Liver (tissue), 9 donors: ENCODE results near the gene HNMT. TPM values are rescaled to one million over a fixed set of nuclear protein-coding genes. Genes with fewer than 3 reads are reported as not detected.

ENCODE experiments used
- DNase-seq: peaks from one replicate; pipeline ENCODE4 v3.0.0-alpha.2; 2017; ENCODE audit warnings: low spot score
- H3K27ac ChIP-seq, 2 donors: one replicate each; pipeline ENCODE4 v1.7.0; 2013; ENCODE audit warnings: inconsistent platforms in 2 of 2, low read length in 2 of 2, control low read depth in 1 of 2, low read depth in 1 of 2, mild to moderate bottlenecking in 1 of 2
- H3K27me3 ChIP-seq, 4 donors: one replicate each; pipeline versions ENCODE4 v1.6.1 to v1.7.0; 2013; ENCODE audit warnings: low read length in 3 of 4, inconsistent platforms in 1 of 4, mild to moderate bottlenecking in 1 of 4, moderate library complexity in 1 of 4; ENCODE audit not compliant: control insufficient read depth in 4 of 4, insufficient read depth in 4 of 4
- H3K36me3 ChIP-seq, 4 donors: one replicate each; pipeline versions ENCODE4 v1.6.1 to v1.7.0; 2013; ENCODE audit warnings: low read length in 3 of 4, mild to moderate bottlenecking in 3 of 4, low read depth in 1 of 4, moderate library complexity in 1 of 4; ENCODE audit not compliant: control insufficient read depth in 4 of 4, insufficient read depth in 3 of 4
- H3K4me1 ChIP-seq, 4 donors: one replicate each; pipeline versions ENCODE4 v1.6.1 to v1.7.0; 2013; ENCODE audit warnings: low read length in 3 of 4, mild to moderate bottlenecking in 3 of 4, moderate library complexity in 1 of 4; ENCODE audit not compliant: control insufficient read depth in 4 of 4, insufficient read depth in 4 of 4
- H3K4me3 ChIP-seq, 3 donors: one replicate each; pipeline versions ENCODE4 v1.6.1 to v1.7.0; 2013; ENCODE audit warnings: low read length in 3 of 3, control low read depth in 1 of 3, low read depth in 1 of 3, mild to moderate bottlenecking in 1 of 3
- H3K9ac ChIP-seq, 2 donors: one replicate each; pipeline ENCODE4 v1.7.0; 2013; ENCODE audit warnings: low read length in 2 of 2, mild to moderate bottlenecking in 2 of 2, moderate library complexity in 2 of 2, control low read depth in 1 of 2, low read depth in 1 of 2
- H3K9me3 ChIP-seq, 4 donors: one replicate each; pipeline versions ENCODE4 v1.6.1 to v1.7.0; 2013; ENCODE audit warnings: low read length in 3 of 4; ENCODE audit not compliant: control insufficient read depth in 4 of 4
- EGR1 ChIP-seq, 2 donors: IDR thresholded peaks; 2 replicates each; pipeline ENCODE4 v1.6.1; 2016 to 2018; ENCODE audit warnings: antibody characterized with exemption in 2 of 2, low read depth in 2 of 2
- FOXA1 ChIP-seq: IDR thresholded peaks from 2 replicates; pipeline ENCODE4 v1.6.1; 2016; ENCODE audit warnings: antibody characterized with exemption
- FOXA2 ChIP-seq: IDR thresholded peaks from 2 replicates; pipeline ENCODE4 v1.6.1; 2016; ENCODE audit warnings: antibody characterized with exemption
- GABPA ChIP-seq, 2 donors: IDR thresholded peaks in 1 of 2; conservative IDR thresholded peaks in 1 of 2; 2 replicates each; pipeline ENCODE4 v1.6.1; 2016; ENCODE audit warnings: antibody characterized with exemption in 2 of 2, mild to moderate bottlenecking in 1 of 2, moderate library complexity in 1 of 2
- HNF4A ChIP-seq, 2 donors: conservative IDR thresholded peaks; 2 replicates each; pipeline ENCODE4 v1.6.1; 2016; ENCODE audit warnings: antibody characterized with exemption in 2 of 2, mild to moderate bottlenecking in 2 of 2
- HNF4G ChIP-seq: IDR thresholded peaks from 2 replicates; pipeline ENCODE4 v1.6.1; 2016; ENCODE audit warnings: antibody characterized with exemption
- JUND ChIP-seq, 2 donors: IDR thresholded peaks; 2 replicates each; pipeline ENCODE4 v1.6.1; 2016; ENCODE audit warnings: antibody characterized with exemption in 2 of 2
- NR2F2 ChIP-seq: IDR thresholded peaks from 2 replicates; pipeline ENCODE4 v1.6.1; 2016; ENCODE audit warnings: antibody characterized with exemption
- RAD21 ChIP-seq, 2 donors: IDR thresholded peaks; 2 replicates each; pipeline ENCODE4 v1.6.1; 2016; ENCODE audit warnings: antibody characterized with exemption in 2 of 2, mild to moderate bottlenecking in 2 of 2
- RXRA ChIP-seq, 2 donors: IDR thresholded peaks; 2 replicates each; pipeline ENCODE4 v1.6.1; 2017 to 2018; ENCODE audit warnings: antibody characterized with exemption in 2 of 2, mild to moderate bottlenecking in 1 of 2
- SP1 ChIP-seq: IDR thresholded peaks from 2 replicates; pipeline ENCODE4 v1.6.1; 2018; ENCODE audit warnings: antibody characterized with exemption, mild to moderate bottlenecking
- TAF1 ChIP-seq: conservative IDR thresholded peaks from 2 replicates; pipeline ENCODE4 v1.6.1; 2016; ENCODE audit warnings: antibody characterized with exemption, mild to moderate bottlenecking
- YY1 ChIP-seq: IDR thresholded peaks from 2 replicates; pipeline ENCODE4 v1.6.1; 2016; ENCODE audit warnings: antibody characterized with exemption, mild to moderate bottlenecking
- WGBS: extraction: QIAGEN DNeasy Blood & Tissue Kit; methylation state at CpG from one replicate; pipeline ENCODE4 v1.1.7; 2013; 5-methylcytosine and 5-hydroxymethylcytosine counted together
- polyA plus RNA-seq, 2 donors: library from polyadenylated mRNA; stranded (reverse) in 1 of 2; unstranded in 1 of 2; fragments of 200-250 nt in 1 of 2; fragments of >200 nt in 1 of 2; fragmentation: Nextera tagmentation in 1 of 2; extraction: Ambion mirVana in 1 of 2; gene quantifications; one replicate each; pipeline versions ENCODE4 v1.2.1 to v1.2.3, GENCODE V29; 2013 to 2015
- total RNA-seq, 2 donors: library from RNA; depleted of rRNA; stranded (reverse); fragments of >200 nt; gene quantifications; one replicate each; pipeline ENCODE4 v1.2.3, GENCODE V29; 2014
- TF ChIP-seq, protein P1 (sequence below): IDR thresholded peaks from 2 replicates; pipeline ENCODE4 v1.6.1; 2016; ENCODE audit warnings: antibody characterized with exemption
- TF ChIP-seq, protein P2 (sequence below): IDR thresholded peaks from 2 replicates; pipeline ENCODE4 v1.6.1; 2016; ENCODE audit warnings: antibody characterized with exemption
- TF ChIP-seq, protein P3 (sequence below): fragments of 150-350 bp; IDR thresholded peaks from 2 replicates; pipeline ENCODE4 v1.5.1; 2017; ENCODE audit warnings: improper control_type of control experiment, low read depth, low read length; ENCODE audit not compliant: missing input control
- TF ChIP-seq, protein P4 (sequence below): IDR thresholded peaks from 2 replicates; pipeline ENCODE4 v1.6.1; 2016; ENCODE audit warnings: antibody characterized with exemption, mild to moderate bottlenecking
- TF ChIP-seq, protein P5 (sequence below): IDR thresholded peaks from 2 replicates; pipeline ENCODE4 v1.6.1; 2016; ENCODE audit warnings: antibody characterized with exemption
- donor health status: healthy.
- donor health status: healthy.
- donor health status: healthy.
- donor health status: healthy.
- donor health status: healthy.

The HNMT gene
- total and polyA plus RNA-seq, 4 donors = 44.4 to 103 (median 78.5) TPM

DNA sequence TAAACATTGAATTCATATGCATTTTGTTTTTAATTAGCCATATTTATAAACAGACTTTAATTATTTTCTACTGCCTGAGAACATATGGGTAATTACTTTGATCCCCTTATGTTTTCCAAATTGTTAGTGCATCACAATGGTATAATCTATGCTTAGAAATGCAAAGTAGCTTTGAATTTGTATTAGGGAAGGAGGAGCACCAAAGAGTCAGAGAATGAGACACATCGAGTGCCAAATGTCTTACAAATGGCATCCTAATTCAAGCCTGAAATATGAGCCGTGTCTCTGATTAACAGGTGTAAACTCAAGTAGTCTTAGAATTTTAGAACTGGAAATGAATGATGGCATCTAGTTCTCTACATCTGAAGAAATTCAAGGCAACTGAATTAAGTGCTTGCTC, 8.7 kb upstream of the HNMT start:
- Histone ChIP-seq H3K4me1 (peaks cover 0 to 5% (median 0%) of the 10 kb centered on the region in 4 donors), H3K27me3 (no peaks in the 10 kb centered on the region), H3K9ac (no peak overlapping the region), H3K4me3 (no peak overlapping the region), H3K27ac (no peak overlapping the region), H3K9me3 (no peaks in the 10 kb centered on the region), H3K36me3 (no peaks in the 10 kb centered on the region)
- 96% methylated on average over 2 of the region's 2 CpGs for WGBS
- DNase-seq = no peak
- TF ChIP-seq, protein P1, sequence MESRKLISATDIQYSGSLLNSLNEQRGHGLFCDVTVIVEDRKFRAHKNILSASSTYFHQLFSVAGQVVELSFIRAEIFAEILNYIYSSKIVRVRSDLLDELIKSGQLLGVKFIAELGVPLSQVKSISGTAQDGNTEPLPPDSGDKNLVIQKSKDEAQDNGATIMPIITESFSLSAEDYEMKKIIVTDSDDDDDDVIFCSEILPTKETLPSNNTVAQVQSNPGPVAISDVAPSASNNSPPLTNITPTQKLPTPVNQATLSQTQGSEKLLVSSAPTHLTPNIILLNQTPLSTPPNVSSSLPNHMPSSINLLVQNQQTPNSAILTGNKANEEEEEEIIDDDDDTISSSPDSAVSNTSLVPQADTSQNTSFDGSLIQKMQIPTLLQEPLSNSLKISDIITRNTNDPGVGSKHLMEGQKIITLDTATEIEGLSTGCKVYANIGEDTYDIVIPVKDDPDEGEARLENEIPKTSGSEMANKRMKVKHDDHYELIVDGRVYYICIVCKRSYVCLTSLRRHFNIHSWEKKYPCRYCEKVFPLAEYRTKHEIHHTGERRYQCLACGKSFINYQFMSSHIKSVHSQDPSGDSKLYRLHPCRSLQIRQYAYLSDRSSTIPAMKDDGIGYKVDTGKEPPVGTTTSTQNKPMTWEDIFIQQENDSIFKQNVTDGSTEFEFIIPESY = no peak
- TF ChIP-seq RAD21 (IDR thresholded peaks at IDR 0.05) = no peak

DNA sequence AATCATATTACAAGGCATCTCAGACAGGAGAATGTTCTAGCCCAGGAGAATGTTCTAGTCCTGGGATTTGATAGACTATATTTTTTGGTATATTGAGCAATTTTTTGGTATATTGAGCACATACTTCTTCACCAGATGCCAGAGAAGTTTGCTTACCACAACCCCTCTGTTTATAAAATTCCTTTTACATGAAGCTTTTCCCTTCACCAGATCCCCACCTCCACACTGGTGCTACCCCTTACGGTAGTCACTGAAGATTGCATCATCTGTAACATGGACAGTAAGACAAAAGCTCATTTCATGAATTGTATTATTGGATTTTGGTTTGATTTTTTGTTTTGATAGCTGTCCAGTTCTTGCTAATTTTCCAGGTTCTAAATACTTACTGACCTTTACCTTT, 7.2 kb upstream of the HNMT start:
- Histone ChIP-seq H3K36me3 (no peaks in the 10 kb centered on the region), H3K9me3 (no peaks in the 10 kb centered on the region), H3K4me1 (peaks cover 0 to 5% (median 0%) of the 10 kb centered on the region in 4 donors), H3K4me3 (no peak overlapping the region), H3K27ac (no peak overlapping the region), H3K27me3 (no peaks in the 10 kb centered on the region), H3K9ac (no peak overlapping the region)
- no peak for TF ChIP-seq HNF4G
- no peak for TF ChIP-seq HNF4A (conservative IDR thresholded peaks at IDR 0.05)
- no peak for TF ChIP-seq FOXA1
- no peak for TF ChIP-seq RXRA (IDR thresholded peaks at IDR 0.05)
- no peak for TF ChIP-seq RAD21 (IDR thresholded peaks at IDR 0.05)
- TF ChIP-seq, protein P2, sequence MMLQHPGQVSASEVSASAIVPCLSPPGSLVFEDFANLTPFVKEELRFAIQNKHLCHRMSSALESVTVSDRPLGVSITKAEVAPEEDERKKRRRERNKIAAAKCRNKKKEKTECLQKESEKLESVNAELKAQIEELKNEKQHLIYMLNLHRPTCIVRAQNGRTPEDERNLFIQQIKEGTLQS = no peak
- TF ChIP-seq, protein P1 = no peak
- TF ChIP-seq FOXA2 = no peak
- no peak for TF ChIP-seq EGR1 (IDR thresholded peaks at IDR 0.05; ENCODE audit: low read depth in 2 of 2)
- TF ChIP-seq, protein P3, sequence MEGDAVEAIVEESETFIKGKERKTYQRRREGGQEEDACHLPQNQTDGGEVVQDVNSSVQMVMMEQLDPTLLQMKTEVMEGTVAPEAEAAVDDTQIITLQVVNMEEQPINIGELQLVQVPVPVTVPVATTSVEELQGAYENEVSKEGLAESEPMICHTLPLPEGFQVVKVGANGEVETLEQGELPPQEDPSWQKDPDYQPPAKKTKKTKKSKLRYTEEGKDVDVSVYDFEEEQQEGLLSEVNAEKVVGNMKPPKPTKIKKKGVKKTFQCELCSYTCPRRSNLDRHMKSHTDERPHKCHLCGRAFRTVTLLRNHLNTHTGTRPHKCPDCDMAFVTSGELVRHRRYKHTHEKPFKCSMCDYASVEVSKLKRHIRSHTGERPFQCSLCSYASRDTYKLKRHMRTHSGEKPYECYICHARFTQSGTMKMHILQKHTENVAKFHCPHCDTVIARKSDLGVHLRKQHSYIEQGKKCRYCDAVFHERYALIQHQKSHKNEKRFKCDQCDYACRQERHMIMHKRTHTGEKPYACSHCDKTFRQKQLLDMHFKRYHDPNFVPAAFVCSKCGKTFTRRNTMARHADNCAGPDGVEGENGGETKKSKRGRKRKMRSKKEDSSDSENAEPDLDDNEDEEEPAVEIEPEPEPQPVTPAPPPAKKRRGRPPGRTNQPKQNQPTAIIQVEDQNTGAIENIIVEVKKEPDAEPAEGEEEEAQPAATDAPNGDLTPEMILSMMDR = no peak
- TF ChIP-seq TAF1 = no peak
- no peak for TF ChIP-seq YY1
- no peak for TF ChIP-seq JUND (IDR thresholded peaks at IDR 0.05)
- TF ChIP-seq NR2F2 = no peak
- TF ChIP-seq, protein P4, sequence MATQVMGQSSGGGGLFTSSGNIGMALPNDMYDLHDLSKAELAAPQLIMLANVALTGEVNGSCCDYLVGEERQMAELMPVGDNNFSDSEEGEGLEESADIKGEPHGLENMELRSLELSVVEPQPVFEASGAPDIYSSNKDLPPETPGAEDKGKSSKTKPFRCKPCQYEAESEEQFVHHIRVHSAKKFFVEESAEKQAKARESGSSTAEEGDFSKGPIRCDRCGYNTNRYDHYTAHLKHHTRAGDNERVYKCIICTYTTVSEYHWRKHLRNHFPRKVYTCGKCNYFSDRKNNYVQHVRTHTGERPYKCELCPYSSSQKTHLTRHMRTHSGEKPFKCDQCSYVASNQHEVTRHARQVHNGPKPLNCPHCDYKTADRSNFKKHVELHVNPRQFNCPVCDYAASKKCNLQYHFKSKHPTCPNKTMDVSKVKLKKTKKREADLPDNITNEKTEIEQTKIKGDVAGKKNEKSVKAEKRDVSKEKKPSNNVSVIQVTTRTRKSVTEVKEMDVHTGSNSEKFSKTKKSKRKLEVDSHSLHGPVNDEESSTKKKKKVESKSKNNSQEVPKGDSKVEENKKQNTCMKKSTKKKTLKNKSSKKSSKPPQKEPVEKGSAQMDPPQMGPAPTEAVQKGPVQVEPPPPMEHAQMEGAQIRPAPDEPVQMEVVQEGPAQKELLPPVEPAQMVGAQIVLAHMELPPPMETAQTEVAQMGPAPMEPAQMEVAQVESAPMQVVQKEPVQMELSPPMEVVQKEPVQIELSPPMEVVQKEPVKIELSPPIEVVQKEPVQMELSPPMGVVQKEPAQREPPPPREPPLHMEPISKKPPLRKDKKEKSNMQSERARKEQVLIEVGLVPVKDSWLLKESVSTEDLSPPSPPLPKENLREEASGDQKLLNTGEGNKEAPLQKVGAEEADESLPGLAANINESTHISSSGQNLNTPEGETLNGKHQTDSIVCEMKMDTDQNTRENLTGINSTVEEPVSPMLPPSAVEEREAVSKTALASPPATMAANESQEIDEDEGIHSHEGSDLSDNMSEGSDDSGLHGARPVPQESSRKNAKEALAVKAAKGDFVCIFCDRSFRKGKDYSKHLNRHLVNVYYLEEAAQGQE = no peak
- TF ChIP-seq, protein P5, sequence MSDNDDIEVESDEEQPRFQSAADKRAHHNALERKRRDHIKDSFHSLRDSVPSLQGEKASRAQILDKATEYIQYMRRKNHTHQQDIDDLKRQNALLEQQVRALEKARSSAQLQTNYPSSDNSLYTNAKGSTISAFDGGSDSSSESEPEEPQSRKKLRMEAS = no peak
- no peak for TF ChIP-seq GABPA (IDR thresholded peaks at IDR 0.05 in 1 of 2, conservative IDR thresholded peaks at IDR 0.05 in 1 of 2)
- TF ChIP-seq SP1 = no peak
- no peak for DNase-seq
- 43% methylated on average over 1 of the region's 1 CpG for WGBS
